GM19463 (cell line): ENCODE results near the gene FBXO44.

Experiments
- ATAC-seq: cut with Tn5 transposase; IDR thresholded peaks from one replicate; pipeline ENCODE4 v1.9.1; 2021; ENCODE audit warnings: mild to moderate bottlenecking, moderate library complexity; ENCODE audit not compliant: unreplicated experiment

FBXO44 gene

GRCh38 chr1:11706292-11706691, 51.6 kb downstream of the FBXO44 start:
- ATAC-seq = no peak

DNA sequence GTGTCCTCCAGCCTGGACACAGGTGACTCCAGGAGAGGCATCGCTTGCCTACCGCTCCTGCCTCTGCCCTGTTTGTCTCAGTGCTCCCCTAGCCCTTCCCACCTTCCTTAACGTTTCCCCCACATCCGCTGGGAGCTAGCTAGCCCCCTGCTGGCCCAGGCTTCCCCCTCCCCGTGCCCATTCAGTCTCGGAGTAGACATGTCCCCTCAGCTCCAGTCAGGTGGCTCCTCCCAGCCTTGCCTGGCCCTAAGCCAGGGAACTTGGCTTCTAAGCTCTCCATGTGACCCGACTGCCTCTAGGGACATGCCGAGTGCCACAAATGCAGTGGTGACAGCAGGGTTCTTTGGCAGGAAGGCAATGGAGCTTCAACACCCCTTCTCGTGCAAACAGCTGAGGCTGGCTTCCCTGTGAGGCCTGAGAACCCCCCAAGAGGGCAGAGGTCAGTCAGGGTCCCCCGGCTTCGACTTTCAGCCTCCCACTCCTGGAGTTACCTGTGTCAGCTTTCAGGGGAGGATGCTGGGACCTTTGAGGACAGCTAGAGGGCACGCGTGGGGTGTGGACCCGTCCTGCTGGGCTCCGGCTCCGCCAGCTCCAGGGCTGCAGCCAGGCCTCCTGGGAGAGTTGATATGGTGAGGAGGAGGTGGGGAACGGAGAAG, 53.1 kb downstream of the FBXO44 start:
- no peak for ATAC-seq

- ATAC-seq = no peak
These were observed 54.1 kb downstream of the FBXO44 start for GRCh38 chr1:11708554-11709350.

- no peak for ATAC-seq
These were observed 56.8 kb downstream of the FBXO44 start for GRCh38 chr1:11711490-11711889.

DNA sequence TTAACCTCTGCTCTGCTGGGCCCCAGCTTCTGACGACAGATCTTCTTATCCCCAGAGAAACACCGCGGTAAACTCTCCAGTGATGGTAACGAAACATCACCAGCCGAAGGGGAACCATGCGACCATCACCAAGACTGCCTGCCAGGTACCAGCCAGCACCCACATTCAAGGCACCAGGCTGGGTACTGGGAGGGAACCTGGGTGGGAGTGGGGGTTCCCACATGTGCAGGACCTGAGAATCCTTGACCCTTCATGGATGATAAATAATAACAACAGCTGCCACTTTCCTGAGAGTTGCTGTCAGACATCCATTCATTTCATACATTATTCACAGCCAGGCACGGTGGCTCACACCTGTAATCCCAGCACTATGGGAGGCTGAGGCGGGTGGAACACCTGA, 57.6 kb downstream of the FBXO44 start:
- ATAC-seq = no peak
